Thyroid gland (tissue), 4 donors: Measurements from ENCODE around the gene UST.

Experiments
- POLR2A ChIP-seq, 2 donors: fragments of 450-650 bp; IDR thresholded peaks; one replicate each; pipeline ENCODE4 v1.6.1; 2017; ENCODE audit warnings: antibody characterized with exemption in 2 of 2, mild to moderate bottlenecking in 2 of 2, moderate library complexity in 1 of 2
- TF ChIP-seq, protein P1 (sequence below), 6 experiments: fragments of 200-600 bp in 3 of 6; fragments of 450-650 bp in 3 of 6; sonication (generic) in 3 of 6; IDR thresholded peaks; one replicate each; pipeline ENCODE4 v1.5.1; 2016 to 2019; ENCODE audit warnings: antibody characterized with exemption in 6 of 6, mild to moderate bottlenecking in 2 of 6, inconsistent platforms in 1 of 6, moderate library complexity in 1 of 6

DNA sequence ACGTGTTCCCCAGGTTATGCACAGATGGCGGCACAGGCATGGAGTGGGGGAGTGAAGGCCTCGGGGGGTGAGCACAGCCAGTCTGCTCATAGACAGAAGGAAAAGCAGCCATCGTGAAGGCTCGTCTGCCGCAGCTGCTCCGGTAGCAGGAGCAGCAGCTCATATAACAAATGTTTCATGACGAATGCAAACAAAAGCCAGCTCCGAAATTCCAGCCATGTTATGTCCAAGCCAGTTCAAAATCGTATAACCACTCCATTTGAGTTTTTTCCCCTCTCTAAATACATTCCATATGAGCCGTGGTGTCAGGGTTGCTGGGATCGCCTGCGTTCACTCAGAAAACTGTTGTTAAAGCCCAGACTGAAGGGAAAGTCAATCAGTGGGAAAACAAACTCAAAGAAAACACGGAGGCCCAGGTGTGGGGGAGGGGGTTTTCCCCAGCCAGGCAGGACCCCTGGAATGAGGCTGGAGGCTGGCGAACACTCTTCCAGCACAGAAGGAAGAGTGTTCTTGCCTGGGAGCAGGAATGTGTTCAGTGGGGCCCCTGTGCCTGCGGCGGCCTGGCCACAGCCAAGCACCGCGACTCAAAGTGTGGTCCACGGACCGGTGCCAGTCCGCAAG is 290.3 kb downstream of the UST start:
- no peak for TF ChIP-seq POLR2A (IDR thresholded peaks at IDR 0.05)
- TF ChIP-seq, protein P1, sequence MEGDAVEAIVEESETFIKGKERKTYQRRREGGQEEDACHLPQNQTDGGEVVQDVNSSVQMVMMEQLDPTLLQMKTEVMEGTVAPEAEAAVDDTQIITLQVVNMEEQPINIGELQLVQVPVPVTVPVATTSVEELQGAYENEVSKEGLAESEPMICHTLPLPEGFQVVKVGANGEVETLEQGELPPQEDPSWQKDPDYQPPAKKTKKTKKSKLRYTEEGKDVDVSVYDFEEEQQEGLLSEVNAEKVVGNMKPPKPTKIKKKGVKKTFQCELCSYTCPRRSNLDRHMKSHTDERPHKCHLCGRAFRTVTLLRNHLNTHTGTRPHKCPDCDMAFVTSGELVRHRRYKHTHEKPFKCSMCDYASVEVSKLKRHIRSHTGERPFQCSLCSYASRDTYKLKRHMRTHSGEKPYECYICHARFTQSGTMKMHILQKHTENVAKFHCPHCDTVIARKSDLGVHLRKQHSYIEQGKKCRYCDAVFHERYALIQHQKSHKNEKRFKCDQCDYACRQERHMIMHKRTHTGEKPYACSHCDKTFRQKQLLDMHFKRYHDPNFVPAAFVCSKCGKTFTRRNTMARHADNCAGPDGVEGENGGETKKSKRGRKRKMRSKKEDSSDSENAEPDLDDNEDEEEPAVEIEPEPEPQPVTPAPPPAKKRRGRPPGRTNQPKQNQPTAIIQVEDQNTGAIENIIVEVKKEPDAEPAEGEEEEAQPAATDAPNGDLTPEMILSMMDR (IDR thresholded peaks at IDR 0.05), result no peak
